ENCODE results near the gene STK38.

GRCh38 chr6:36594816-36595643 is 47.8 kb upstream of the STK38 start:
- TF ChIP-seq CTCF (conservative IDR thresholded peaks at IDR 0.05; ENCODE audit: low read length) (no peak), EZH2phosphoT487 (IDR thresholded peaks at IDR 0.05; ENCODE audit: borderline replicate concordance, low read depth, low read length) (no peak)
